Large intestine (tissue), 3 donors: ENCODE results near the gene TTLL5. TPM values are rescaled to one million over a fixed set of nuclear protein-coding genes. Genes with fewer than 3 reads are reported as not detected.

ENCODE experiments used
- DNase-seq, 2 donors: peaks; one replicate each; pipeline versions ENCODE4 v3.0.0 to v3.0.0-alpha.2; 2013
- H3K27ac ChIP-seq: one replicate; pipeline ENCODE4 v1.5.1; 2013; ENCODE audit warnings: low read length
- H3K27me3 ChIP-seq: 2 replicates; pipeline ENCODE4 v1.6.1; 2013; ENCODE audit warnings: low read length; ENCODE audit not compliant: control insufficient read depth, insufficient read depth
- H3K36me3 ChIP-seq: 2 replicates; pipeline ENCODE4 v1.6.1; 2013; ENCODE audit warnings: low read length; ENCODE audit not compliant: control insufficient read depth, insufficient read depth
- H3K4me1 ChIP-seq: one replicate; pipeline ENCODE4 v1.6.1; 2013; ENCODE audit warnings: low read length; ENCODE audit not compliant: control insufficient read depth, insufficient read depth
- H3K4me3 ChIP-seq: one replicate; pipeline ENCODE4 v1.5.1; 2013; ENCODE audit warnings: low read length
- H3K9me3 ChIP-seq: one replicate; pipeline ENCODE4 v1.6.1; 2013; ENCODE audit warnings: mild to moderate bottlenecking, low read depth, low read length, moderate library complexity; ENCODE audit not compliant: control insufficient read depth
- WGBS: methylation state at CpG from one replicate; pipeline ENCODE4 v1.1.5; 2013; ENCODE audit warnings: low lambda C conversion rate; ENCODE audit not compliant: insufficient coverage; 5-methylcytosine and 5-hydroxymethylcytosine counted together
- polyA plus RNA-seq: library from polyadenylated mRNA; unstranded; fragments of 120-200 nt; gene quantifications from one replicate; pipeline ENCODE4 v1.2.1, GENCODE V29; 2013

TTLL5 gene
- polyA plus RNA-seq, 1 donor: 15.2 TPM

DNA sequence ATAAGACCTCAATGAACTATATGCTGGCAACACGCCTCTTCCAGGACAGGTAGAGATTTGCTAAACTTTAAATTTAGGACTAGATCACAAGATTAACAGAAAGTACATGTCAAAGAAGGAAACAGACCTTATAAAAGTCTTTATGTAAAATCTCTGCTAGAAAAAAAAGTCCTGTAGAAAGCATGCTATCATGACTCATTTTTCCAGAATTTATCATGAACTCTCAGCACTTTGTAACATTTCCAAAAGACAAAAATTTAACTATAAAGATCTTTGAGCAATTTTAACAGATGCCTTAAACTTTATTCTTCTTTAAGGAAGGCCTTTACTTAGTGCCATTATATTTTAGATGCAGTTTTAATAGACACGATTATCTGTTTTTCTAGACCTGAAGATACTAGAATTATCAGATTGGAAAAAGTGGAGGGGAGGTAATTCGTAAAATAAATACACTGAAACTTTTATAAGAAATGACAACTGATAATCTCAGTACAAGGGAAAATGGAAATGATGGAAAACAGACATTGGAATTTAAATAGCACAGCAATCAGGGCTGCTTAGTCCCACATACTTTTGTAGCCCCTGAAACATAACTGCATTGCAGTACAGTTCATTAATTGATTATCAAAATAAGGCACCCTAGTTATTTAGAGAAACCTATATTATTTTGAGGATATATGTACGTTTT lies 92.0 kb downstream of the TTLL5 start:
- 97% methylated on average over 3 of the region's 4 CpGs for WGBS
- Histone ChIP-seq H3K27me3 (no peaks in the 10 kb centered on the region), H3K4me3 (no peak overlapping the region), H3K4me1 (no peaks in the 10 kb centered on the region), H3K9me3 (no peaks in the 10 kb centered on the region), H3K36me3 (no peaks in the 10 kb centered on the region), H3K27ac (no peak overlapping the region)
- DNase-seq: no peak

GRCh38 chr14:75753696-75754095 lies 92.7 kb downstream of the TTLL5 start:
- 94% methylated on average over 4 of the region's 4 CpGs for WGBS
- no peak for DNase-seq
- H3K9me3 ChIP-seq: no peaks in the 10 kb centered on the region
- H3K4me1 ChIP-seq: no peaks in the 10 kb centered on the region
- no peak overlapping the region for H3K4me3 ChIP-seq
- no peak overlapping the region for H3K27ac ChIP-seq
- no peaks in the 10 kb centered on the region for H3K27me3 ChIP-seq
- no peaks in the 10 kb centered on the region for H3K36me3 ChIP-seq

GRCh38 chr14:75757644-75758402 lies 96.8 kb downstream of the TTLL5 start:
- Histone ChIP-seq H3K27ac (no peak overlapping the region), H3K36me3 (no peaks in the 10 kb centered on the region), H3K4me3 (no peak overlapping the region), H3K4me1 (no peaks in the 10 kb centered on the region), H3K27me3 (no peaks in the 10 kb centered on the region), H3K9me3 (no peaks in the 10 kb centered on the region)
- DNase-seq: no peak
- WGBS: no CpG with 5 or more reads among the region's 4 CpGs

GRCh38 chr14:75764020-75764419 lies 103.0 kb downstream of the TTLL5 start:
- H3K9me3 ChIP-seq: no peaks in the 10 kb centered on the region
- H3K36me3 ChIP-seq: peaks cover 12% of the 10 kb centered on the region
- no peak overlapping the region for H3K27ac ChIP-seq
- H3K4me3 ChIP-seq: no peak overlapping the region
- no peak for DNase-seq
- no peaks in the 10 kb centered on the region for H3K27me3 ChIP-seq
- WGBS: 100% methylated on average over 1 of the region's 4 CpGs
- no peaks in the 10 kb centered on the region for H3K4me1 ChIP-seq

GRCh38 chr14:75769047-75769685 lies 108.1 kb downstream of the TTLL5 start:
- Histone ChIP-seq H3K36me3 (peaks cover 14% of the 10 kb centered on the region), H3K27ac (no peak overlapping the region), H3K9me3 (no peaks in the 10 kb centered on the region), H3K27me3 (no peaks in the 10 kb centered on the region), H3K4me1 (no peaks in the 10 kb centered on the region), H3K4me3 (no peak overlapping the region)
- 96% methylated on average over 4 of the region's 9 CpGs for WGBS
- no peak for DNase-seq

DNA sequence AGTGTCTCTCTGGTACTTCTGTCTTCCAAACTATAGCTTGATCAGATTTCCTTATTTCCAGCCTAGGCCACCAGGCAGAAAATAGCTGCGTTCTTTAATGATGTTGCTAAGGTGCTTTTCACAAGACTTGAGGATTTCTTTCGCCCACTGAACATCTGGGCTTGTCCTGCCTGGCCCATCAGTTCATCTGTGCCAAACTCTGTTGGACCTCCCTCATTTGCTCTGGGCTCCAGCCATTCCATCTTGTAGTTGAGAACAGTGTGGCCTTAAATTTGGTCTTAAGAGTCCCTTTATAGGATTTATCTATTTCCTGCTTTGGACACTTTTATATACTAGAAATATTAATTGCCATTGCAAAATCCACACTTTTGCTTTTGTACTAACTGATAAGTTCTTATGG lies 109.6 kb downstream of the TTLL5 start:
- Histone ChIP-seq H3K27me3 (no peaks in the 10 kb centered on the region), H3K4me1 (no peaks in the 10 kb centered on the region), H3K27ac (no peak overlapping the region), H3K4me3 (no peak overlapping the region), H3K36me3 (peaks cover 15% of the 10 kb centered on the region), H3K9me3 (no peaks in the 10 kb centered on the region)
- no CpG with 5 or more reads among the region's 2 CpGs for WGBS
- no peak for DNase-seq

DNA sequence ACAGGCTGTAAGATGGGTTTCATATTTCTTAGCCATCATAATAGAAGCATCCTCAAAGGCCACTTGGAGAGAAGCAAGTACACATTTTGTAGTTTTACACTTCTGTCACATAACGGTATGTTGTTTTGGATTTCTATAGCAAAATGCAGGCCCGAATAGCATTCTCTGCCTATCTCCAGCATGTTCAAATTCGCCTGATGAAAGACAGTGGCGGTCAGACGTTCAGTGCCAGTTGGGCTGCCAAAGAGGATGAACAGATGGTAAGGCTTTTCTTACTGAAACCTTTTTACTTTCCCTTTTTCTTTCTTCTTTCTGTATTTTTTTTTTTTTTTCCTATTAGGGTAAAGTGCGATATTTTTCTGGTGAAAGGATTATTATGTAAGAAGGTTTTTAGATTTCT lies 110.5 kb downstream of the TTLL5 start:
- Histone ChIP-seq H3K4me3 (no peak overlapping the region), H3K4me1 (no peaks in the 10 kb centered on the region), H3K27ac (no peak overlapping the region), H3K36me3 (peaks cover 12% of the 10 kb centered on the region), H3K27me3 (no peaks in the 10 kb centered on the region), H3K9me3 (no peaks in the 10 kb centered on the region)
- WGBS: no CpG with 5 or more reads among the region's 6 CpGs
- no peak for DNase-seq

- Histone ChIP-seq H3K4me3 (no peak overlapping the region), H3K9me3 (no peaks in the 10 kb centered on the region), H3K27me3 (no peaks in the 10 kb centered on the region), H3K36me3 (peaks cover 11% of the 10 kb centered on the region), H3K27ac (no peak overlapping the region), H3K4me1 (no peaks in the 10 kb centered on the region)
- no peak for DNase-seq
These were observed 112.0 kb downstream of the TTLL5 start for GRCh38 chr14:75773046-75773445.

DNA sequence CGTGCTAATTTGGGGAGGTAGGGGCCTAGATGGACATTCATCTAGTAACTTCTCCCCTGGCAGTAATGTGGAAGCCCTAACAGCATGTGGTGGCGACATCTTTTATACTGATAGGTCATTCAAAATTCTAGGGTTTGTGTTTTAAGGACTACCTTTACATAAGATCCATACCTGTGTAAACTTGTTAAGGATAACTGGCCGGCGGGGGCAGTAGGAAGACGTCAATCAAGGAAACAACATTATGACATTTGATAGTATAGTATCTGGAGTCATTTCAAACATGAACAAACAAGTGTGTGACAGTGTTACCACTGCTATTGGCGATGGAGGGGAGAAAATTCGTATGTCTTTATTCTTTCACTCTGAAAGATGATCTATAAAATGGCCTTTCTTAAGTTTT lies 120.0 kb downstream of the TTLL5 start:
- H3K27me3 ChIP-seq: no peaks in the 10 kb centered on the region
- no peaks in the 10 kb centered on the region for H3K9me3 ChIP-seq
- H3K4me1 ChIP-seq: no peaks in the 10 kb centered on the region
- H3K27ac ChIP-seq: no peak overlapping the region
- WGBS: 100% methylated on average over 3 of the region's 7 CpGs
- H3K36me3 ChIP-seq: peaks cover 20% of the 10 kb centered on the region
- DNase-seq: no peak
- H3K4me3 ChIP-seq: no peak overlapping the region

DNA sequence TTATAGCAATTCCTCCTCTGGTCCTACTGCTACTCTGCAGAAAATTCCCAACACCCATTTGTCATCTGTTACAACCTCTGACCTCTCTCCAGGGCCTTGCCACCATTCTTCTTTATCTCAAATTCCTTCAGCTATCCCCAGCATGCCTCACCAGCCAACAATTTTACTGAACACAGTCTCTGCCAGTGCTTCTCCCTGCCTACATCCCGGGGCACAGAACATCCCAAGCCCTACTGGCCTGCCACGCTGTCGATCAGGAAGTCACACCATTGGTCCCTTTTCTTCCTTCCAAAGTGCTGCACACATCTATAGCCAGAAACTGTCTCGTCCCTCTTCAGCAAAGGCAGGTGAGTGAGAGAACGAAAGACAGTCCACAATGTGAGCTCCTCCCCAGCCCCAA lies 122.1 kb downstream of the TTLL5 start:
- no peak overlapping the region for H3K27ac ChIP-seq
- no peaks in the 10 kb centered on the region for H3K27me3 ChIP-seq
- no peaks in the 10 kb centered on the region for H3K4me1 ChIP-seq
- no peaks in the 10 kb centered on the region for H3K9me3 ChIP-seq
- H3K36me3 ChIP-seq: peaks cover 19% of the 10 kb centered on the region
- H3K4me3 ChIP-seq: no peak overlapping the region
- no CpG with 5 or more reads among the region's 5 CpGs for WGBS
- DNase-seq: no peak
